Psoas muscle (tissue), 8 donors: ENCODE data around the gene FBN3. TPM values are rescaled to one million over a fixed set of nuclear protein-coding genes. Genes with fewer than 3 reads are reported as not detected.

Experiments
- ATAC-seq, 4 donors: fragments of 200-7000 bp; cut with Tn5 transposase; one replicate each; pipeline ENCODE4 v1.9.1; 2020; ENCODE audit warnings: moderate library complexity in 3 of 4, mild to moderate bottlenecking in 2 of 4
- DNase-seq, 2 donors: peaks; one replicate each; pipeline ENCODE4 v3.0.0-alpha.2; 2020
- H3K27ac ChIP-seq: fragments of 200-600 bp; one replicate; pipeline ENCODE4 v1.8.0; 2022
- H3K27me3 ChIP-seq, 3 donors: fragments of 200-600 bp in 1 of 3; one replicate each; pipeline versions ENCODE4 v1.6.1 to v1.8.0; 2013 to 2022; ENCODE audit warnings: low read length in 2 of 3, mild to moderate bottlenecking in 2 of 3, moderate library complexity in 1 of 3; ENCODE audit not compliant: insufficient read depth in 3 of 3
- H3K36me3 ChIP-seq, 2 donors: fragments of 200-600 bp in 1 of 2; one replicate each; pipeline versions ENCODE4 v1.6.1 to v1.8.0; 2013 to 2022; ENCODE audit warnings: low read depth in 1 of 2, mild to moderate bottlenecking in 1 of 2, moderate library complexity in 1 of 2; ENCODE audit not compliant: insufficient read depth in 1 of 2
- H3K4me1 ChIP-seq: fragments of 200-600 bp; one replicate; pipeline ENCODE4 v1.8.0; 2022
- H3K4me3 ChIP-seq: fragments of 200-600 bp; one replicate; pipeline ENCODE4 v1.8.0; 2022; ENCODE audit warnings: mild to moderate bottlenecking
- H3K9me3 ChIP-seq: fragments of 200-600 bp; one replicate; pipeline ENCODE4 v1.8.0; 2022
- CTCF ChIP-seq: fragments of 200-600 bp; IDR thresholded peaks from one replicate; pipeline ENCODE4 v1.8.0; 2022; ENCODE audit warnings: antibody characterized with exemption
- WGBS, 3 donors: extraction: QIAGEN DNeasy Blood & Tissue Kit; methylation state at CpG; one replicate each; pipeline versions ENCODE4 v1.1.6 to v1.1.7; 2013; 5-methylcytosine and 5-hydroxymethylcytosine counted together
- intact Hi-C, 2 donors: fragments of 100-400 bp; cut with DNase I; formaldehyde crosslinking; loops; one replicate each; pipeline versions ENCODE4 v1.11.0 to v1.14.2; 2022
- polyA plus RNA-seq, 3 donors: library from polyadenylated mRNA; stranded (reverse); fragments of 200-250 nt; gene quantifications; one replicate each; pipeline ENCODE4 v1.2.3, GENCODE V29; 2013
- total RNA-seq, 4 donors: library from RNA; stranded (reverse); fragmentation: NEBNext Ultra II Directional in 2 of 4; extraction: Animal tissue kit (Norgen Biotek cat#: 25700) in 2 of 4; gene quantifications; one replicate each; pipeline versions ENCODE4 v1.2.1 to v1.2.4, GENCODE V29; 2021 to 2023
- donor health status: healthy with polysubstance abuse.
- donor health status: DM: no; HTN: no; CAD: no; lungs with moderate emphysema.
- donor health status: Bipolar disorder and iron deficiency.
- donor health status: healthy.
- donor health status: DM: yes; HTN: yes; CAD: no.
- donor health status: DM: no; HTN: no; CAD: no.
- donor health status: DM: no; HTN: no; CAD: no.
- donor health status: DM: yes; HTN: yes; CAD: no.

The FBN3 gene
- total and polyA plus RNA-seq, 7 donors = 0.01 to 0.51 (median 0.02) TPM; not detected in 2

- no peak for TF ChIP-seq CTCF
- DNase-seq (no peak), ATAC-seq (no peak)
- peaks cover 0 to 9% (median 6%) of the 10 kb centered on the region in 3 donors for H3K27me3 ChIP-seq
- H3K4me3 ChIP-seq = no peak within 1 kb of the TSS
- H3K27ac ChIP-seq = no peak within 1 kb of the TSS
- H3K9me3 ChIP-seq = no peaks in the 10 kb centered on the region
- WGBS, 3 donors = 52 to 61% (median 58%) methylated on average over 6 to 7 of the region's 7 CpGs
- intact Hi-C loops = no loop called here
- no peaks in the 10 kb centered on the region for H3K4me1 ChIP-seq
- no peaks in the 10 kb centered on the region for H3K36me3 ChIP-seq
These were observed 96.9 kb downstream of the FBN3 start, which contains the start of gene CCL25 for GRCh38 chr19:8052464-8052859. TSS of gene CCL25 (plus strand) at chr19:8052760. CDS start at chr19:8053050, 290 bp downstream.

- H3K27me3 ChIP-seq = peaks cover 0 to 9% (median 6%) of the 10 kb centered on the region in 3 donors
- no peak for TF ChIP-seq CTCF
- H3K9me3 ChIP-seq = no peaks in the 10 kb centered on the region
- H3K27ac ChIP-seq = no peak overlapping the region
- 9 to 10% (median 10%) methylated on average over 43 to 49 of the region's 49 CpGs for WGBS, 3 donors
- peak; percentile 61 to 79 (median 78) for ATAC-seq
- DNase-seq = peak; percentile 77 to 86
- no peaks in the 10 kb centered on the region for H3K4me1 ChIP-seq
- peak overlapping the region; percentile 33 for H3K4me3 ChIP-seq
- intact Hi-C loops = no loop called here
- H3K36me3 ChIP-seq = no peaks in the 10 kb centered on the region
These were observed 98.9 kb downstream of the FBN3 start for GRCh38 chr19:8050274-8051096.

- no peak for TF ChIP-seq CTCF
- Histone ChIP-seq H3K27ac (no peak overlapping the region), H3K9me3 (no peaks in the 10 kb centered on the region), H3K4me1 (no peaks in the 10 kb centered on the region), H3K27me3 (peaks cover 0 to 7% (median 4%) of the 10 kb centered on the region in 3 donors), H3K4me3 (no peak overlapping the region), H3K36me3 (no peaks in the 10 kb centered on the region)
- intact Hi-C loops = no loop called here
- no peak for DNase-seq
- no peak for ATAC-seq
- 54 to 69% (median 64%) methylated on average over 2 to 3 of the region's 3 CpGs for WGBS, 3 donors
These were observed 102.7 kb downstream of the FBN3 start for GRCh38 chr19:8046569-8047165.

- DNase-seq (no peak), ATAC-seq (no peak)
- Histone ChIP-seq H3K4me1 (no peaks in the 10 kb centered on the region), H3K36me3 (no peaks in the 10 kb centered on the region), H3K27ac (no peak overlapping the region), H3K4me3 (no peak overlapping the region), H3K27me3 (peaks cover 0 to 13% (median 4%) of the 10 kb centered on the region in 3 donors), H3K9me3 (no peaks in the 10 kb centered on the region)
- WGBS, 3 donors = 46 to 64% (median 52%) methylated on average over 10 of the region's 10 CpGs
- no peak for TF ChIP-seq CTCF
- intact Hi-C loops = no loop called here
These were observed 103.4 kb downstream of the FBN3 start for GRCh38 chr19:8045872-8046568.
